Stimulated activated CD4-positive, alpha-beta T cell treated with anti-CD3 and anti-CD28 coated beads, TNF-alpha, amount 100 ng/mL, for 24 hours (primary cell): ENCODE results near the gene FAM193B.
"Not testable (repeated sequence)": the region's sequence is repeated elsewhere in the genome, so short reads cannot be mapped to it uniquely, and the experiment has no call there.

Source experiments
- DNase-seq, 3 experiments: peaks; one replicate each; pipeline ENCODE4 v3.0.0-alpha.2; 2020; ENCODE audit warnings: low read depth in 3 of 3

Gene FAM193B

DNA sequence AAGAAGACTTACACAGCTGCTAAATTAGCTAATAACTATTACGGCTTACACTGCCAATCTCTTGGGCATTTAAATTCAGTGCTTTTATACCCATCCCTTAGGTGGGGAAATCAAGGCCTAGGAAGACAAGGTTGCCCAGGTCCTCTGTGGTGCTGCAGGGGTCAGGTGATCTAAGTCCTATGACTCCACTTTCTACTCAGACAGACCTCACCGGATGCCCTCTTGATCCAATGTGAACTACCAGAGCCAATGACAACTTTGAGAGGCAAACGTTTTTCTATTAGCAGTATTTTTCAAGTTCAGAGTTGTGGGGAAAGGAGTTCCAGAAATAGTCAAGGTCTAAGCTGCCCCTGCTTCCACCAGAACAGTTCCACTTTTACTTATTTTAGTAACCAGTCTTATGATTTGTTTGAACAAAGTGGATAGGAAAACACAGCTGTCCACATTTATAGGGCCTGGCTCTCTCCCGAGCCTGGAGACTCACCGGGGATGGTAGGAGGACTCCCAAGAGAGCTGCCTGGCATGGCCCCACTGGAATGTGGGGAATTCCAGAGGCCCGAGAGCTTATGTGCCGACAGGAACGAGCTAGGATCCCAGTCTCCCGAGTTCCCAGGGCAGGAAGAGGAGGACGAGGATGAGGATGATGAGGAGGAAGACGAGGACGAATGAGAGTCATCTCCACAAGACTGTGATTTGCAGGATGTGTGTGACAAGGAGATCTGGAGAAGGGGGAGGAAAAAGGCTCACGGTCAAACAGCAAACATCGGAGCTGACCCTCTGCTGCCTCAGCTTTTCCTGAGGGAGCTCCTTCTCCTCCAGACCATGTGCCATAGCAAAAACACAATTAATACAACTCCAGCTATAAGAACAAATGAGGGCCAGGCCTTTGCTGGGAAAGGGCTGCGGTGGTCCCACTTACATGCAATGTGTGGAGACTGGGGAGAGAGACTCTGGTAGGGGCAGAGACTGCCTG is 16.7 kb downstream of the FAM193B start:
- DNase-seq: no peak

DNA sequence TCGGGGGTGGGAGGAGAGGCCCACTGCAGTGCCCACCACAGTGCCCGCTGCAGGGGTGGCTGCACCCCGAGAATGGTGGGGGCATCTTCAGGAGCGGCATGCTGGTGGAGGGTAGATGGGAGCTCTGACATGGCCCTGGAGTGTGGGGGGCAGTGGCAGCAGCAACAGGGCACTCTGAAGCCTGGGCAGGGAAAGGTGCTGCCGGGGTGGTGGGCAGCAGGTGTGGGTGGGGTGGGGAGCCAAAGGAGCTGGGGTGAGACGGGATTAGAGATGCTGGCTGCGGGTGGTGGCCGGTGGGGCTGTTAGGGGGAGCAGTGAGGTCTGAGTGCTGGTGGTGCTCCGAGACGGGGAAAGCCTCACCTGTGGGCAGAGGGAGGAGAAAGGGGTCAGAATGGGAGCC is 18.0 kb downstream of the FAM193B start:
- DNase-seq: no peak

- no peak for DNase-seq
Measured at GRCh38 chr5:177535125-177535524, 19.2 kb downstream of the FAM193B start.

DNA sequence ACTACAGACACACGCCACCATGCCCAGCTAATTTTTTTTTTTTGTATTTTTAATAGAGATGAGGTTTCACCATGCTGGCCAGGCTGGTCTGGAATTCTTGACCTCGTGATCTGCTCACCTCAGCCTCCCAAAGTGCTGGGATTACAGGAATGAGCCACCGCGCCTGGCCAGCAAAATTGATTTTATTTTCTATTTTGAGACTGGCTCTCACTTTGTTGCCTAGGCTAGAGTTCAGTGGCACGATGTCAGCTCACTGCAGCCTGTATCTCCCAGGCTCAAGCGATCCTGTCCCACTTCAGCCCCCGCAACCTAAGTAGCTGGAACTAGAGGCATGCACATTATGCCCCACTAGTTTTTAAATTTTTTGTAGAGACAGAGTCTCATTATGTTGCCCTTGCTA is 19.9 kb downstream of the FAM193B start:
- not testable (repeated sequence) for DNase-seq

DNA sequence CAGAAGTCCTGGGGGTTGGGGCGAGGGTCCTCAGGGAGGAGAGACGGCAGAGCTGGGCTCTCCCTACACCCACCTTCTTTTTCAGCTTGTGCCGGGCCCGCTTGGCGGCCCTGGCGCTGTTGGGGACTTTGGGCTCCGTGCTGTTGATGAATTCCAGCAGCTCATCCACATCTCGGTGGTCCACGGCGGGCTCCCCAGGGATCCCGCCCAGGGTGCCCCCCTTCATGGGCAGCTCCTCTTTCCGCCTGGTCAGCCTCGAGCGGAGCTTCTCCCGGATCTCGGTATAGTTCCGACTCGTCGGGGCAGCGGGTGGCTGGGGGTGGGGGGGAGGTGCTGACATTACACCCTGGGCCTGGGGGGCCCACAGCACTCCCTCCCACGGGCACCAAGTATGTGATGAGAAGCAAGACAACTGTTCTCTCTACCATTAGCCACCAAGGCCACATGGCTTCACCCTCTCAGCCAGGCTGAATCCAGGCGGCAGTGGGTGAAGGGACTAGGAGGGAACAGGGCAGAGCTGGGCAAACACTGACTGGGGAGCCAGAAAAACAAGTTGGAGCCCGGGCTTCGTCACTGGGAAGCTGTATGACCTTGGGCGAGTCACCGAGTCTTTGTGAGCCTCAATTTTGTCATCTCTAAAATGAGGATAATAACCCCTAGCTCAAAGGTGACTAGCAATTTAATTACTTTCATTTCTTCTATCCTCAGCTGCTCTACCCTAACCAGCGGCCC is 23.0 kb downstream of the FAM193B start:
- no peak for DNase-seq

- no peak for DNase-seq
Measured at GRCh38 chr5:177530638-177531037, 23.7 kb downstream of the FAM193B start.

DNA sequence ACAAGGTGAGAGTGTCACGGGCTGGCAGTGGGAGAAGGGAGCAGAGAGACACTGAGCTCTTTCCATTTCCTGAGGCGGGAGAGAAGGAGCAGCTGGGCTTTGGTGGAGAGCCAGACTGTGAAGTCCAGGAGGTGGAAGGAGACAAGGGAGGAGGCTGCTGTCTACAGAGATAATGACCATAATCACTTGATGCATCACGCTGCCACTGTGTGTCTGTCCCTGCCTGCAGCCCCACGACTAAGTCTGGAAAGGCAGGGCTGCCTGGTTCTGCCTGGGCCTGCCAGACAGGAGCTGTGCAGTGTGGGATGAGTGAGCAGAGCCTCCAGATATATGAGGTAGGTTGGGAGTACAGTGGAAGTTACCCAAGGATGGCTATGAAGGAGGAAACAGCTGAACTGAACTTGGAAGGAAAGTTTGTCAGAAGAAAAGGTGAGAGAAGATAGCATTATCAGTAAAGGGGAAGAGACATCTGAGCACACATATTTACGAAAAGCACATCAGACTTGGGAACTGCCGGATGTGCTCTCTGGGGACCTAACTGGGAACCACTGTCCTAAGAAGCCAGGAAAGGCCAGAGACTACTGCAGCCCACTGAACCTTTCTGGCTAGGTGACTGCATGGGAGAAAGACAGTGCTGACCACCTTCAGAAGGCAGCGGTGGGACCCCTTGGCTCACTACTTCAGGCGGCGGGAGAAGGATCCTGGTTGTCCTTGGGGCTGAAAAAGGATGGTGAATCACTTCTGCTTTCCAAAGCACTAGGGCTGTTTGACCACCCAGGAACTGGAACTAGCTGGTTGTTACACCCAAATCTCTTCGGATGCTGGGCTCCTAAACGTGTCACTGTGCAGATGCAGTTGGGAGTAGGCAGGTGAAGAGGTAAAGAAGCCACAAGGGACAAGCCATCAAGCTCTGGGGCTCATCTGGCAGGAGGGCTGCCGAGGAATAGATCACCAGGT is 24.8 kb downstream of the FAM193B start:
- DNase-seq: no peak

GRCh38 chr5:177528631-177529030 is 25.7 kb downstream of the FAM193B start:
- DNase-seq: no peak

DNA sequence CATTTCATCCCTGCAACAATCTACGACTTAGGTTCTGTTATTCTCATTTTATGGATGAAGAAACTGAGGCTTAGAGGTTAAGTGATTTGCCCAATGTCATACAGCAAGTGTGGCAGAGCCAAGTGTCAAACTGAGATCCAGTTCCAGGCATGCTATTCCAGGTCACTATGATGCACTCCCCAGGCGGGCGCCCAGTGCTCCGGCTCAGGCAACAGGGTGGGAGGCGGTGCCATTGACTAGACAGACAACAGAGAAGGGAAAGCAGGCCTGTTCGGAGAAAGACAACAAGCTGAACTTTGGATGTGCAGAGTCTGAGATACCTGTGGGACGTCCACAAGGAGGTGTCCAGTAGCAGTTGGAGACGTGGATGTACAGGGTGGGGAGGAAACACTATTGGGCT is 26.8 kb downstream of the FAM193B start:
- DNase-seq: no peak

DNA sequence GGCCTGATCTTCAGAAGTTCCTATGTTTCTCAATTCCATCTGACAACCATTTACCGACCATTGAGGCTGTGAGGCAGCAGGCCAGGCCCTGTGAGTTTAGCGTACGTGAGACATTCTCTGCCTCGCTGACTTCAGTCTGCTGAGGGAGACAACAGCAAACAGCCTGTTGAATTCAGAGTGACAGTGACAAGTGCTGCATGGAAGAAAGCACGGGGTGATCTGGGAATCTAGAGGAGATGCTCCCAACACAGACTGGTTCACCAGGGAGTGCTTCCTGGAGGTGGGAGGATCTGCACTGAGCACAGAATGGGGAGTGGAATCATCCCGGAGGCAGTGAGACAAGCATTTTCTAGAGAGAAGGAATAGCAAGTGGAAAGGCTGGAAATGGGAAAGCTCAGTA is 27.6 kb downstream of the FAM193B start:
- DNase-seq: no peak

DNA sequence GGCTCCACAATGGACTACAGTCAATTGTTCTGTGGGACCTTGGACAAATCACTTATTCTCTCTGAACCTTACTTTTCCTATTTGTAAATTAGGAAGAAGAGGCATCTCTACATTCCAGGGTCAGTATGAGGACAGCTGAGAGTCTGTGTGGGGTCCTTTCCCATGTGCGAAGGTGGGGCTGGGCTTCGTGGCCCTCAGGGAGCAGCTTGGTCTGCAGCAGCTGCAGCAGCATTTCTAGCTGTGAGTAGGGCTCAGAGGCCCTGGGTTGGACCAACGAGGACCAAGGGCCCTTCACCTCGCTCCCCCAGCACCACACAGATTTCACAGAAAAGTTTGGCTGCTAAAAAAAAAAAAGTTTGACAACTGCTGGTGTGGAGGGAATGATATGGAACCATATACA is 28.2 kb downstream of the FAM193B start:
- no peak for DNase-seq

GRCh38 chr5:177524941-177525655 is 29.3 kb downstream of the FAM193B start:
- no peak for DNase-seq

GRCh38 chr5:177524539-177524900 is 29.8 kb downstream of the FAM193B start:
- DNase-seq: no peak

GRCh38 chr5:177523711-177524538 is 30.4 kb downstream of the FAM193B start:
- DNase-seq: no peak

- no peak for DNase-seq
Measured at GRCh38 chr5:177520916-177521513, 33.3 kb downstream of the FAM193B start.

DNA sequence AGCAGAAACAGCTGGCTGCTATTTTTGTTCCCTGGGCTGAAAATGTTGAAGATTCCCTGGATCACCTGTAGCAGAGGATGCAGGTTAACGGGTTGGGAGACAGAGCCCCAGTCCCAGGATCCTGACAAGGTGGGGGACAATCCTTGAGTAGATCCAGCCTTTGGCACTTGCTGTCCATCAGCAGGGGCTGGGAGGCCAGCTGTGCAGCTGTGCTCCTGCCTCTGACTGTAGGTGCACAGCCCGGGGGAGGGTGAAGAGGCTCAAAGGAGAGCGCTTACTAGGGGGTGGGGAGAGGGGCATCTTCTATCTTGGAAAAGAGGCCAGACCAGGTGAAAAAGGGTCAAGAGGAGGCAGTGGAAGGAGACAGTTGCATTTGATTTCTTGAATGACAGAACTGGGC is 34.1 kb downstream of the FAM193B start:
- DNase-seq: no peak

GRCh38 chr5:177519463-177520235 is 34.7 kb downstream of the FAM193B start:
- no peak for DNase-seq

DNA sequence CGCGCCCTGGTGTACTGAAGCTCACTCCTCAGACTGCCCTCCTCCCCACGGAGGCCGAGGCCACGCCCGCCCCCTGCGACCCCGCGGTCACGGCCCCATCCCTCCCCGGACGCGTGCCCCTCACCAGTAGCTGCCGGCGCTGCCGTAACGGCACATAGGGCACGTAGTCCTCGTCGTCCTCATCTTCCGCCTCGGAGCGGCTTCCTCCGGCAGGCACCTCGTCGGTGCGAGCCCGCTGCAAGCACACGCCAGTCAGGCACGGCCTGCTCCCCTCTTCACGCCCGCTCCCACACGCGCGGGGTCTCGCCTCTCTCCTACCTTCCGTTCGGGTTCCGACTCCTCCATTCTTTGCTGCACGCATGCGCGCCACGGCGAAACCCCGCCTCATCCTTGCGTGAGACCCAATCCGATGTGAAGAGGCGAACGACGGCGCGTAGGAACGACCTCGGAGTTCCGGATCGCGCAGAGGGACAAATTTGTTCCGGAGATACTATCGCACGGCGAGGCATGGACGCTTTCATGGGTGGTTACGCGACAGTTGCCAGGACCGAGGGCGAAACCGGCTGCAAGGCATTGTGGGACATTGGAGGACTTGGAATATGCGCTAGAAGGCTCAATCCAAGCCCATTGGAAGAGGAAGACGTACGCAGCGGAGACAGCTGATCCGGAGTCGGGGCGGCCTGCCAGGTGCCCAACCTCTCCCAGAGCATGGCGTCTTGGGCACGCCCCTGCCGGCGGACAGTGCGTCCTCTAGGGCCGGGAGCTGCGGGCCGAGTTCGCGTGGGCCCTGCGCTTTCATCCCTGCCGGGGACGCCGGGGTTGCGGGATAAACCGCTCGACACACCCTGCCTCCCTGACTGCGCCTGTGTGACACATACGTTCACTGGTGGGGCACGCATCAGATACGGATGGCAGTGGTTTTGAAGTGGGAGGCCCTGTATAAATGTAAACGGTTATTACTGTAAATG is 37.5 kb downstream of the FAM193B start, which contains the start of gene DDX41:
TSS of gene DDX41 (minus strand) at position 361 of the 968 bp plus-strand sequence. CDS start at position 345, 16 bp downstream.
- peak; percentile 93 to 96 (median 95) for DNase-seq
